ENCODE data around the gene GRAMD1B.
"Not testable (repeated sequence)": the region's sequence is repeated elsewhere in the genome, so short reads cannot be mapped to it uniquely, and the experiment has no call there.

DNA sequence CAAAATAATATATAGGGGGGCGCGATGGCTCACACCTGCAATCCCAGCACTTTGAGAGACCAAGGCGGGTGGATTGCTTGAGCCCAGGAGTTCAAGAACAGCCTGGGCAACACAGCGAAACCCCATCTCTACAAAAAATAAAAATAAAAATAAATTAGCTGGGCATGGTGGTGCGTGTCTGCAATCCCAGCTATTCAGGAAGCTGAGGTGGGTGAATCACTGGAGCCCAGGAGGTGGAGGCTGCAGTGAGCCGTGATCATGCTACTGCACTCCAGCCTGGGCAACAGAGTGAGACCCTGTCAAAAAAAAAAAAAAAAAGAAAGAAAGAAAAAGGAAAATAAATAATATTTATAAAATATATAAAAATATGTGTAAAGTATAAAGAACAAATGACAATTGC lies 90.4 kb downstream of the GRAMD1B start:
- TF ChIP-seq, protein P1, sequence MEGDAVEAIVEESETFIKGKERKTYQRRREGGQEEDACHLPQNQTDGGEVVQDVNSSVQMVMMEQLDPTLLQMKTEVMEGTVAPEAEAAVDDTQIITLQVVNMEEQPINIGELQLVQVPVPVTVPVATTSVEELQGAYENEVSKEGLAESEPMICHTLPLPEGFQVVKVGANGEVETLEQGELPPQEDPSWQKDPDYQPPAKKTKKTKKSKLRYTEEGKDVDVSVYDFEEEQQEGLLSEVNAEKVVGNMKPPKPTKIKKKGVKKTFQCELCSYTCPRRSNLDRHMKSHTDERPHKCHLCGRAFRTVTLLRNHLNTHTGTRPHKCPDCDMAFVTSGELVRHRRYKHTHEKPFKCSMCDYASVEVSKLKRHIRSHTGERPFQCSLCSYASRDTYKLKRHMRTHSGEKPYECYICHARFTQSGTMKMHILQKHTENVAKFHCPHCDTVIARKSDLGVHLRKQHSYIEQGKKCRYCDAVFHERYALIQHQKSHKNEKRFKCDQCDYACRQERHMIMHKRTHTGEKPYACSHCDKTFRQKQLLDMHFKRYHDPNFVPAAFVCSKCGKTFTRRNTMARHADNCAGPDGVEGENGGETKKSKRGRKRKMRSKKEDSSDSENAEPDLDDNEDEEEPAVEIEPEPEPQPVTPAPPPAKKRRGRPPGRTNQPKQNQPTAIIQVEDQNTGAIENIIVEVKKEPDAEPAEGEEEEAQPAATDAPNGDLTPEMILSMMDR (IDR thresholded peaks at IDR 0.05; ENCODE audit: borderline replicate concordance, extremely low read depth, low read length, poor library complexity, severe bottlenecking): not testable (repeated sequence)
- not testable (repeated sequence) for TF ChIP-seq EZH2 (IDR thresholded peaks at IDR 0.05; ENCODE audit: borderline replicate concordance, low read depth, low read length, severe bottlenecking)
